Gastroesophageal sphincter (tissue), 3 donors: ENCODE results near the gene CSRP1.

ENCODE experiments used
- CTCF ChIP-seq, 4 experiments: fragments of 200-600 bp in 2 of 4; fragments of 450-650 bp in 2 of 4; sonication (generic) in 1 of 4; IDR thresholded peaks; one replicate each; pipeline ENCODE4 v1.5.1; 2017 to 2019; ENCODE audit warnings: antibody characterized with exemption in 4 of 4, mild to moderate bottlenecking in 2 of 4, moderate library complexity in 2 of 4
- POLR2A ChIP-seq, 2 donors: fragments of 450-650 bp; IDR thresholded peaks; one replicate each; pipeline ENCODE4 v1.6.1; 2017; ENCODE audit warnings: antibody characterized with exemption in 2 of 2, mild to moderate bottlenecking in 2 of 2, moderate library complexity in 1 of 2

GRCh38 chr1:201513498-201514243, 6.7 kb upstream of the CSRP1 start:
- no peak for TF ChIP-seq POLR2A (IDR thresholded peaks at IDR 0.05)
- TF ChIP-seq CTCF (IDR thresholded peaks at IDR 0.05): no peak
